OCI-LY3 (cell line): ENCODE data around the gene PEX11B.

Experiments
- H2AFZ ChIP-seq: fragments of 200-600, 300-600 bp; shearing (Covaris generic); 2 replicates; pipeline ENCODE4 v1.6.0; 2014; ENCODE audit warnings: antibody characterized with exemption, low read depth, low read length
- H3K27ac ChIP-seq: fragments of 200-600, 300-600 bp; sonication (generic); 2 replicates; pipeline ENCODE4 v1.5.1; 2014; ENCODE audit warnings: mild to moderate bottlenecking, low read length, moderate library complexity, mixed read lengths
- H3K27me3 ChIP-seq: fragments of 200-600, 300-600 bp; sonication (generic); 2 replicates; pipeline ENCODE4 v1.6.1; 2014; ENCODE audit warnings: low read depth, low read length, mixed read lengths
- H3K36me3 ChIP-seq: fragments of 200-600, 300-600 bp; sonication (generic); replicated peaks from 2 replicates; pipeline ENCODE3; 2014; ENCODE audit warnings: low read depth, low read length, mixed read lengths
- H3K4me1 ChIP-seq: fragments of 300-600, 200-600 bp; sonication (generic); 2 replicates; pipeline ENCODE4 v1.6.1; 2014; ENCODE audit warnings: low read length, mixed read lengths
- H3K4me2 ChIP-seq: fragments of 200-600, 300-600 bp; sonication (generic); 2 replicates; pipeline ENCODE4 v1.6.1; 2014; ENCODE audit warnings: low read length, mixed read lengths
- H3K4me3 ChIP-seq: fragments of 300-600, 200-600 bp; sonication (generic); 2 replicates; pipeline ENCODE4 v1.5.1; 2014; ENCODE audit warnings: antibody characterized with exemption, mild to moderate bottlenecking, low read length, moderate library complexity
- H3K79me2 ChIP-seq: fragments of 300-600, 200-600 bp; shearing (Covaris generic); 2 replicates; pipeline ENCODE4 v1.6.1; 2014; ENCODE audit warnings: mild to moderate bottlenecking, low read length, mixed read lengths
- H3K9ac ChIP-seq: fragments of 300-600, 200-600 bp; shearing (Covaris generic); 2 replicates; pipeline ENCODE4 v1.6.0; 2014; ENCODE audit warnings: mild to moderate bottlenecking, low read length, moderate library complexity
- H3K9me3 ChIP-seq: fragments of 200-600, 300-600 bp; shearing (Covaris generic); 2 replicates; pipeline ENCODE4 v1.6.1; 2014; ENCODE audit warnings: low read length, mixed read lengths; ENCODE audit not compliant: insufficient read depth
- H4K20me1 ChIP-seq: fragments of 200-600, 300-600 bp; sonication (generic); 2 replicates; pipeline ENCODE4 v1.6.1; 2016; ENCODE audit warnings: low read length, mixed read lengths; ENCODE audit not compliant: insufficient read depth
- CTCF ChIP-seq: fragments of 200-600, 300-600 bp; sonication (generic); IDR thresholded peaks from 2 replicates; pipeline ENCODE4 v1.5.1; 2014; ENCODE audit warnings: antibody characterized with exemption, low read length, low read depth
- EZH2phosphoT487 ChIP-seq: fragments of 200-600 bp; shearing (Covaris generic); IDR thresholded peaks from 2 replicates; pipeline ENCODE4 v1.6.1; 2018; ENCODE audit warnings: antibody characterized with exemption, mixed run types, low read depth

Gene PEX11B

GRCh38 chr1:145863282-145864018 lies 55.1 kb downstream of the PEX11B start:
- Histone ChIP-seq H3K9ac (no peak overlapping the region), H3K4me3 (no peak overlapping the region), H3K79me2 (no peaks in the 10 kb centered on the region), H2AFZ (no peak overlapping the region), H3K36me3 (no peaks in the 10 kb centered on the region), H3K27ac (no peak overlapping the region), H3K27me3 (peaks cover 37% of the 10 kb centered on the region), H3K4me2 (no peak overlapping the region), H3K4me1 (peaks cover 5% of the 10 kb centered on the region), H3K9me3 (no peaks in the 10 kb centered on the region), H4K20me1 (no peaks in the 10 kb centered on the region)
- no peak for TF ChIP-seq EZH2phosphoT487
- TF ChIP-seq CTCF: no peak
